Breast epithelium (tissue), 4 donors: ENCODE results near the gene MKNK1. TPM values are rescaled to one million over a fixed set of nuclear protein-coding genes. Genes with fewer than 3 reads are reported as not detected.
A peak's percentile ranks its signal among the peaks of the same experiment; 100 is the strongest.

Source experiments
- DNase-seq, 2 donors: peaks; one replicate each; pipeline ENCODE4 v3.0.0-alpha.2; 2019; ENCODE audit warnings: low spot score in 2 of 2
- H3K27ac ChIP-seq, 2 donors: fragments of 200-600 bp; sonication (generic) in 1 of 2; one replicate each; pipeline ENCODE4 v1.5.1; 2016 to 2019; ENCODE audit warnings: mild to moderate bottlenecking in 1 of 2
- H3K27me3 ChIP-seq, 2 donors: fragments of 200-600 bp; sonication (generic) in 1 of 2; one replicate each; pipeline versions ENCODE4 v1.5.1 to v1.6.0; 2017 to 2019; ENCODE audit warnings: control low read depth in 1 of 2, mild to moderate bottlenecking in 1 of 2
- H3K36me3 ChIP-seq: fragments of 200-600 bp; one replicate; pipeline ENCODE4 v1.5.1; 2019
- H3K4me1 ChIP-seq, 2 donors: fragments of 200-600 bp; sonication (generic); one replicate each; pipeline ENCODE4 v1.5.1; 2016 to 2019; ENCODE audit warnings: control low read depth in 1 of 2
- H3K4me3 ChIP-seq, 3 donors: fragments of 200-600 bp; sonication (generic); 1 replicate in 2 of 3; 2 replicates in 1 of 3; pipeline ENCODE4 v1.5.1; 2016 to 2019; ENCODE audit warnings: mild to moderate bottlenecking in 3 of 3, moderate library complexity in 2 of 3
- H3K9me3 ChIP-seq, 2 donors: fragments of 200-600 bp; sonication (generic) in 1 of 2; one replicate each; pipeline ENCODE4 v1.5.1; 2016 to 2019; ENCODE audit warnings: control low read depth in 1 of 2
- CTCF ChIP-seq, 3 donors: fragments of 450-650 bp; IDR thresholded peaks; one replicate each; pipeline ENCODE4 v1.5.1; 2016 to 2017; ENCODE audit warnings: antibody characterized with exemption in 3 of 3, mild to moderate bottlenecking in 3 of 3, moderate library complexity in 3 of 3
- POLR2A ChIP-seq: fragments of 450-650 bp; IDR thresholded peaks from one replicate; pipeline ENCODE4 v1.6.1; 2016; ENCODE audit warnings: antibody characterized with exemption, mild to moderate bottlenecking, moderate library complexity
- POLR2AphosphoS5 ChIP-seq, 3 donors: sonication (generic); formaldehyde crosslinking; IDR thresholded peaks; one replicate each; pipeline ENCODE4 v1.6.1; 2017; ENCODE audit warnings: antibody characterized with exemption in 3 of 3
- intact Hi-C: fragments of 100-400 bp; cut with DNase I; formaldehyde crosslinking; loops from one replicate; pipeline ENCODE4 v1.15.1; 2023; ENCODE audit warnings: low total_unique reads
- total RNA-seq, 3 donors: library from RNA; depleted of rRNA; stranded (reverse); fragments of >200 nt; gene quantifications; one replicate each; pipeline ENCODE4 v1.1.0, GENCODE V29; 2016

MKNK1 gene
- total RNA-seq, 3 donors from 2014 or later: 34.7 to 51.5 (median 47.2) TPM

DNA sequence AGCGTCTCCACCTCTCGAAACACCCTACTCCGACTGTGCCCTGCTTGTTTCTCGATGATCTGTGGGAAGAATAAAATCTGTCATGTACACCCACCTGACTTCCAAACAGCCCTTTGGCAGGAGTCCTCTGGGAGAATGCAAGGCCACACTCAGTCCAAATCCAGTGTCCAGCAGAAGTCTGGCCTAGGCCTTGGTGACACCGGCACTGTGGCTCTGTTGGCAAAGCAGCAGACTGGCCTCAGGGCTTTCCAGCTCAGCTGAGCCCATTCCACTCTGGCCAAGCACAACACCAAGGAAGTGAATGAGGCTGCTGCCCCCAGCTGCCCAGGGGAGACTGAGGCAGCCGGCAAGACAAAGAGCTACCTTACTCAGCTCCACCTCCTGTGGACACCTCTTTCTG is 27.5 kb downstream of the MKNK1 start:
- Histone ChIP-seq H3K4me3 (no peak overlapping the region), H3K27ac (no peak overlapping the region), H3K9me3 (no peaks in the 10 kb centered on the region), H3K27me3 (no peaks in the 10 kb centered on the region), H3K36me3 (peaks cover 4% of the 10 kb centered on the region), H3K4me1 (no peaks in the 10 kb centered on the region)
- no peak for TF ChIP-seq CTCF (IDR thresholded peaks at IDR 0.05)
- no peak for TF ChIP-seq POLR2AphosphoS5 (IDR thresholded peaks at IDR 0.05)
- no peak for TF ChIP-seq POLR2A
- peak in 1 of 2 donors; percentile 59 for DNase-seq
- intact Hi-C loops: no loop called here

- TF ChIP-seq CTCF (IDR thresholded peaks at IDR 0.05) (no peak), POLR2A (no peak), POLR2AphosphoS5 (IDR thresholded peaks at IDR 0.05) (no peak)
- H3K27ac ChIP-seq: no peak overlapping the region
- no peaks in the 10 kb centered on the region for H3K27me3 ChIP-seq
- H3K9me3 ChIP-seq: no peaks in the 10 kb centered on the region
- intact Hi-C loops: no loop called here
- no peak for DNase-seq
- no peak overlapping the region for H3K4me3 ChIP-seq
- H3K36me3 ChIP-seq: peaks cover 4% of the 10 kb centered on the region
- no peaks in the 10 kb centered on the region for H3K4me1 ChIP-seq
Observed at GRCh38 chr1:46575778-46576177, 28.3 kb downstream of the MKNK1 start.

GRCh38 chr1:46575300-46575699 is 28.8 kb downstream of the MKNK1 start:
- Histone ChIP-seq H3K4me1 (no peaks in the 10 kb centered on the region), H3K36me3 (peaks cover 4% of the 10 kb centered on the region), H3K9me3 (no peaks in the 10 kb centered on the region), H3K4me3 (no peak overlapping the region), H3K27me3 (no peaks in the 10 kb centered on the region), H3K27ac (no peak overlapping the region)
- intact Hi-C loops: no loop called here
- TF ChIP-seq POLR2A (no peak), CTCF (IDR thresholded peaks at IDR 0.05) (no peak), POLR2AphosphoS5 (IDR thresholded peaks at IDR 0.05) (no peak)
- DNase-seq: no peak

DNA sequence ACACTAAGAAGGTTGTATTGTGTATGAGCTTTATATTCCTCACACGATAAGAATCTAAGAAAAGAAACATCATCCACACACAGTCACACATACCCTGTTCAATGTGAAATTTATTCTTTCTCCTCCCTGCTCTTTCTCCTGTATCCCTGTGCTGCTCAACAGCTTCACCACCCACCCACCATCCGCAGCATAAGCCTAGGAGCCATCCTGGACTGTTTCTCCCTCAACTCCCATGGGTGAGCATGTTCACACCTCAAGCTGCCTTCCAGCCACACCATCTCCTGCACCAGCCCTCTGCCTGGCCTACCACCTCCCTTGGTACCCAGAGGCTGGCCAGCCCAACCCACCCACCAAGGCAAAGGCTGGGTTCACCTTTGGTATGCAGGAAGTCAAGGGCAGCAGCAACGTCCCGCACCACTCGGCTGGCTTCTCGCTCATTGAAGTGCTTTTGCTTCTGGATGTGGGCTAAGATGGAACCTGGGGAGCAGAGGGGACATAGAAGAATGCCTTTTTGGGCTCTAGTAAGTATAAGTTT is 32.3 kb downstream of the MKNK1 start:
- Histone ChIP-seq H3K27me3 (no peaks in the 10 kb centered on the region), H3K36me3 (peaks cover 4% of the 10 kb centered on the region), H3K4me3 (no peak overlapping the region), H3K4me1 (no peaks in the 10 kb centered on the region), H3K9me3 (no peaks in the 10 kb centered on the region), H3K27ac (no peak overlapping the region)
- intact Hi-C loops: no loop called here
- TF ChIP-seq POLR2A: no peak
- TF ChIP-seq POLR2AphosphoS5 (IDR thresholded peaks at IDR 0.05): no peak
- no peak for TF ChIP-seq CTCF (IDR thresholded peaks at IDR 0.05)
- no peak for DNase-seq

GRCh38 chr1:46569884-46570725 is 34.0 kb downstream of the MKNK1 start:
- TF ChIP-seq POLR2A: no peak
- no peak for TF ChIP-seq POLR2AphosphoS5 (IDR thresholded peaks at IDR 0.05)
- no peak for TF ChIP-seq CTCF (IDR thresholded peaks at IDR 0.05)
- Histone ChIP-seq H3K9me3 (no peaks in the 10 kb centered on the region), H3K27me3 (no peaks in the 10 kb centered on the region), H3K4me1 (no peaks in the 10 kb centered on the region), H3K36me3 (no peaks in the 10 kb centered on the region), H3K4me3 (no peak overlapping the region), H3K27ac (no peak overlapping the region)
- no peak for DNase-seq
- intact Hi-C loops: no loop called here
